Stomach (tissue), 4 donors: ENCODE measurements around the gene STPG4.

Experiments used
- CTCF ChIP-seq, 7 experiments: fragments of 450-650 bp in 4 of 7; fragments of 200-600 bp in 3 of 7; sonication (generic) in 3 of 7; IDR thresholded peaks; one replicate each; pipeline ENCODE4 v1.5.1; 2016 to 2019; ENCODE audit warnings: antibody characterized with exemption in 7 of 7, control low read depth in 2 of 7, mild to moderate bottlenecking in 1 of 7
- POLR2A ChIP-seq, 4 donors: fragments of 450-650 bp; IDR thresholded peaks; one replicate each; pipeline ENCODE4 v1.6.1; 2016; ENCODE audit warnings: antibody characterized with exemption in 4 of 4, control low read depth in 2 of 4, mild to moderate bottlenecking in 1 of 4, moderate library complexity in 1 of 4

GRCh38 chr2:47152803-47153202, 2.3 kb downstream of the STPG4 start:
- TF ChIP-seq POLR2A (IDR thresholded peaks at IDR 0.05) (no peak), CTCF (IDR thresholded peaks at IDR 0.05) (no peak)
